OCI-M2 (cell line): Measurements from ENCODE around the gene FKTN.
"Not testable (repeated sequence)": the region's sequence is repeated elsewhere in the genome, so short reads cannot be mapped to it uniquely, and the experiment has no call there.

Source experiments
- DNase-seq: peaks from one replicate; lab custom pipeline; 2025; ENCODE audit not compliant: unreplicated experiment; lab: John Stamatoyannopoulos, UW

The FKTN gene

GRCh38 chr9:105557804-105558610, at the start of gene FKTN:
Gene FKTN, plus strand, starts transcription at chr9:105558131. Its CDS starts 16,902 bp downstream, at chr9:105575033.
- peak; percentile 31 for DNase-seq

GRCh38 chr9:105508530-105508929, 49.4 kb upstream of the FKTN start:
- no peak for DNase-seq

GRCh38 chr9:105510024-105510423, 47.9 kb upstream of the FKTN start:
- DNase-seq = no peak

- no peak for DNase-seq
These were observed 46.5 kb upstream of the FKTN start for GRCh38 chr9:105511446-105511845.

GRCh38 chr9:105515811-105516413, 42.0 kb upstream of the FKTN start:
- DNase-seq = no peak

GRCh38 chr9:105519710-105520369, 38.1 kb upstream of the FKTN start:
- DNase-seq = not testable (repeated sequence)

GRCh38 chr9:105520992-105521391, 36.9 kb upstream of the FKTN start:
- DNase-seq = not testable (repeated sequence)

- not testable (repeated sequence) for DNase-seq
These were observed 35.1 kb upstream of the FKTN start for GRCh38 chr9:105522618-105523385.

- no peak for DNase-seq
These were observed 26.4 kb upstream of the FKTN start for GRCh38 chr9:105531530-105531929.

GRCh38 chr9:105535920-105536668, 21.8 kb upstream of the FKTN start:
- no peak for DNase-seq

- no peak for DNase-seq
These were observed 18.5 kb upstream of the FKTN start for GRCh38 chr9:105539452-105539851.

- no peak for DNase-seq
These were observed 16.1 kb upstream of the FKTN start for GRCh38 chr9:105541838-105542237.

- no peak for DNase-seq
These were observed 3.9 kb upstream of the FKTN start for GRCh38 chr9:105554042-105554441.

GRCh38 chr9:105572455-105572854, 14.5 kb downstream of the FKTN start:
- no peak for DNase-seq

- not testable (repeated sequence) for DNase-seq
These were observed 22.0 kb downstream of the FKTN start for GRCh38 chr9:105579952-105580351.

GRCh38 chr9:105581550-105581949, 23.6 kb downstream of the FKTN start:
- not testable (repeated sequence) for DNase-seq

- no peak for DNase-seq
These were observed 35.2 kb downstream of the FKTN start for GRCh38 chr9:105593145-105593544.

GRCh38 chr9:105608721-105609598, 51.0 kb downstream of the FKTN start:
- DNase-seq = peak; percentile 5

- no peak for DNase-seq
These were observed 63.1 kb downstream of the FKTN start for GRCh38 chr9:105621001-105621400.
